Parathyroid adenoma (tissue), 2 donors: ENCODE measurements around the gene GRM8.

ENCODE experiments used
- H2AFZ ChIP-seq: fragments of 300-600 bp; sonication (generic); one replicate; pipeline ENCODE4 v1.7.0; 2017; ENCODE audit warnings: antibody characterized with exemption, mild to moderate bottlenecking
- H3K27ac ChIP-seq: fragments of 300-600 bp; sonication (generic); one replicate; pipeline ENCODE4 v1.7.0; 2017
- H3K27me3 ChIP-seq: fragments of 300-600 bp; sonication (generic); one replicate; pipeline ENCODE4 v1.7.0; 2017; ENCODE audit warnings: low read length; ENCODE audit not compliant: control insufficient read depth, insufficient read depth
- H3K36me3 ChIP-seq: fragments of 300-600 bp; sonication (generic); one replicate; pipeline ENCODE4 v1.7.0; 2017; ENCODE audit warnings: low read length; ENCODE audit not compliant: control insufficient read depth, insufficient read depth
- H3K4me1 ChIP-seq: fragments of 300-600 bp; sonication (generic); one replicate; pipeline ENCODE4 v1.7.0; 2017; ENCODE audit warnings: control low read depth
- H3K4me2 ChIP-seq: fragments of 300-600 bp; sonication (generic); one replicate; pipeline ENCODE4 v1.7.0; 2017; ENCODE audit warnings: low read length
- H3K4me3 ChIP-seq: fragments of 300-600 bp; sonication (generic); one replicate; pipeline ENCODE4 v1.7.0; 2017; ENCODE audit warnings: low read depth, low read length
- H3K79me2 ChIP-seq: fragments of 300-600 bp; sonication (generic); one replicate; pipeline ENCODE4 v1.7.0; 2017; ENCODE audit warnings: control low read depth
- H3K9ac ChIP-seq: fragments of 300-600 bp; sonication (generic); one replicate; pipeline ENCODE4 v1.7.0; 2017; ENCODE audit warnings: mild to moderate bottlenecking
- H3K9me3 ChIP-seq: fragments of 300-600 bp; sonication (generic); one replicate; pipeline ENCODE4 v1.7.0; 2017; ENCODE audit warnings: low read length; ENCODE audit not compliant: control insufficient read depth
- TF ChIP-seq, protein P1 (sequence below): fragments of 300-600 bp; sonication (generic); IDR thresholded peaks from one replicate; pipeline ENCODE4 v1.7.0; 2017; ENCODE audit warnings: antibody characterized with exemption, mild to moderate bottlenecking
- donor health status: primary hyperparathyroidism.

GRM8 gene

DNA sequence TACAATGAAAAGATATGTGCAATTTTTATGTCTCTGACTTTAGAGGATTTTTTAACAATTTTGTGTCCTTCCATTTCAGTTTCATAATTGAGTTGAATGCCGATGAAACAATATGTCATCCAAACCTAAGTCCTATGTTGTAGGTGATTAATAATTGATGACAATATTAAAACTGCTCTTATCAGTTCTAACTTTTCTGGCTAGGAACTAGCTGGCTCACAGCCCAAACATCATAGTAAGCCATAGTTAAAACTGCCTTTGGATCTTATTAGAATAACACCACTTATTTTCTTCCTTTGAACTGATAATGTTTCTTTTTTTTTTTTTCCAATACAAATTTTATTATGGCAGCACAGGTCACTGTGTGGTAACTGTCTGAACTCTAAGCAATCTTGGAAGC lies 230.9 kb downstream of the GRM8 start:
- Histone ChIP-seq H3K9ac (no peak overlapping the region), H3K4me2 (no peak overlapping the region), H3K4me1 (no peaks in the 10 kb centered on the region), H3K27me3 (no peaks in the 10 kb centered on the region), H2AFZ (no peak overlapping the region), H3K36me3 (no peaks in the 10 kb centered on the region), H3K9me3 (no peaks in the 10 kb centered on the region), H3K4me3 (no peak overlapping the region), H3K79me2 (no peaks in the 10 kb centered on the region), H3K27ac (no peak overlapping the region)
- TF ChIP-seq, protein P1, sequence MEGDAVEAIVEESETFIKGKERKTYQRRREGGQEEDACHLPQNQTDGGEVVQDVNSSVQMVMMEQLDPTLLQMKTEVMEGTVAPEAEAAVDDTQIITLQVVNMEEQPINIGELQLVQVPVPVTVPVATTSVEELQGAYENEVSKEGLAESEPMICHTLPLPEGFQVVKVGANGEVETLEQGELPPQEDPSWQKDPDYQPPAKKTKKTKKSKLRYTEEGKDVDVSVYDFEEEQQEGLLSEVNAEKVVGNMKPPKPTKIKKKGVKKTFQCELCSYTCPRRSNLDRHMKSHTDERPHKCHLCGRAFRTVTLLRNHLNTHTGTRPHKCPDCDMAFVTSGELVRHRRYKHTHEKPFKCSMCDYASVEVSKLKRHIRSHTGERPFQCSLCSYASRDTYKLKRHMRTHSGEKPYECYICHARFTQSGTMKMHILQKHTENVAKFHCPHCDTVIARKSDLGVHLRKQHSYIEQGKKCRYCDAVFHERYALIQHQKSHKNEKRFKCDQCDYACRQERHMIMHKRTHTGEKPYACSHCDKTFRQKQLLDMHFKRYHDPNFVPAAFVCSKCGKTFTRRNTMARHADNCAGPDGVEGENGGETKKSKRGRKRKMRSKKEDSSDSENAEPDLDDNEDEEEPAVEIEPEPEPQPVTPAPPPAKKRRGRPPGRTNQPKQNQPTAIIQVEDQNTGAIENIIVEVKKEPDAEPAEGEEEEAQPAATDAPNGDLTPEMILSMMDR: no peak

DNA sequence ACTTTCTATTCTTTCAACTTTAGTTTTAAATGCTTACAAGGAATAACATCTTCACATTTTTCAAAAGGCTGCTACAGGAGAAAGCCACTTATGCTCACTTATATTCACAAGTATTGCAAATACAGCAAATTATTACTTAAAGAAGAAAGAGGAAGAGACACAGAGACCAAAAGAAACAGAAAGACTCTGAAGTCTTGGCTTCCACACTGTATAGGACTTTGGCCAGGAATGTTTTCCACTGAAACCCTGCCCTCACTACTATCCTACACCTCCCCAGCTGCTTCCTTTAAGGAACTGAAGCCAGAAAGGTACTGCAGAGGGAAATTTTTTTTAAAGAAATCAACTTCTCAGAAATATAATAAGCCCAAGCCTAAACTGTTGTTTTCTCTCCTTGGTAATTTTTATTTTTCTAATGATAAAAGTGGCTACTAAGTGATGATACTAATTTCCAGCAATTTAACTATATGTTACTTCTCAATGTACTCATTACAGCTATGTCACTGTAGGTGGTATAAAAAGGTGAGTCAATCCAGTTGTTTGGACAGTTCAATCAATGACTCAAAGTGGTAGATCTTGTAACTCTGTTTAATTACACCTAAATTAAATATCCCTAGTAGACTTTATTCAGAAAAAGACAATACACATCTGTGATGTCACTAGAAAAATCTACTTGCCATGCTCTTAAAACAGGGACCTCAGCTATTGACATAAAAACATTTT lies 231.6 kb downstream of the GRM8 start:
- no peak overlapping the region for H3K9ac ChIP-seq
- TF ChIP-seq, protein P1: no peak
- no peak overlapping the region for H2AFZ ChIP-seq
- H3K36me3 ChIP-seq: no peaks in the 10 kb centered on the region
- no peak overlapping the region for H3K4me3 ChIP-seq
- no peak overlapping the region for H3K27ac ChIP-seq
- no peaks in the 10 kb centered on the region for H3K27me3 ChIP-seq
- H3K79me2 ChIP-seq: no peaks in the 10 kb centered on the region
- no peak overlapping the region for H3K4me2 ChIP-seq
- no peaks in the 10 kb centered on the region for H3K9me3 ChIP-seq
- no peaks in the 10 kb centered on the region for H3K4me1 ChIP-seq

DNA sequence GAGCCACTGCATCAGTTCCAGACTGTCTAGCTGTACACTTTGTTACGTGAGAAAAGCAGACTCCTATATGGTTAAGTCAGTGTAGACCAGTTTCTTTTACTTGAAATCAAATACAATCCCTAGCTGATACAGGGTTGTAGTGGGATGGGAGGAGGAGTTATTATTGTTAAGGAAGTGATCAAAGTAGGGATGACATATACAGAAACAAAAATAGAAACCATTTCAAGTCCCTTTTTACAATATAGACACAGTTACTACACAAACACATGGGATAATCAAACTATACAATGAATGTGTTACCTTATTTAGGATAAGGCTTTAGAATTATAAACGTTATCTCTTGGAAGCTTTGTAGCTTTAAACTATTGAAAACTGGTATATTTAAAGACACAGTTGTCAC lies 233.9 kb downstream of the GRM8 start:
- Histone ChIP-seq H3K79me2 (no peaks in the 10 kb centered on the region), H3K4me2 (no peak overlapping the region), H3K9me3 (no peaks in the 10 kb centered on the region), H3K4me1 (no peaks in the 10 kb centered on the region), H3K4me3 (no peak overlapping the region), H3K36me3 (no peaks in the 10 kb centered on the region), H2AFZ (no peak overlapping the region), H3K27me3 (no peaks in the 10 kb centered on the region), H3K9ac (no peak overlapping the region), H3K27ac (no peak overlapping the region)
- TF ChIP-seq, protein P1: no peak

DNA sequence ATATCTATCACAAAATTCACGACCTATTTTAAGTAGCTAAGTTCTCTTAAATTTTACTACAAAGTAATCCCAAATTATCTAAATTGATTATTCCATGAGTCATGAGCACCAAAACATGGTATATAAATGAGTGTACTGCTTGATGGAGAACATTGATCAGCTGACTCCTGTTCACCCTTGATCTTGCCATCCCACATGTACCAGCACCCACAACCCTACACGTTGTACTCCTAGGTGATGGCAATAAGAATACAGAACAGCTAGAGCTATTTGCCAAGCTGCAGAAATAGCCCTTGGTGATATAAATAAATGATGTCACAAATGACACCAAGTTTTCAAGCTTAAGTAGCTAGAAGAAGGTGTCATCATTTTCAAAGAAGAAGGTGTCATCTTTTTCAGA lies 235.5 kb downstream of the GRM8 start:
- no peaks in the 10 kb centered on the region for H3K4me1 ChIP-seq
- no peak overlapping the region for H2AFZ ChIP-seq
- H3K27ac ChIP-seq: no peak overlapping the region
- no peaks in the 10 kb centered on the region for H3K9me3 ChIP-seq
- H3K79me2 ChIP-seq: no peaks in the 10 kb centered on the region
- no peak overlapping the region for H3K4me2 ChIP-seq
- no peak overlapping the region for H3K9ac ChIP-seq
- no peaks in the 10 kb centered on the region for H3K36me3 ChIP-seq
- H3K27me3 ChIP-seq: no peaks in the 10 kb centered on the region
- H3K4me3 ChIP-seq: no peak overlapping the region
- TF ChIP-seq, protein P1: no peak

DNA sequence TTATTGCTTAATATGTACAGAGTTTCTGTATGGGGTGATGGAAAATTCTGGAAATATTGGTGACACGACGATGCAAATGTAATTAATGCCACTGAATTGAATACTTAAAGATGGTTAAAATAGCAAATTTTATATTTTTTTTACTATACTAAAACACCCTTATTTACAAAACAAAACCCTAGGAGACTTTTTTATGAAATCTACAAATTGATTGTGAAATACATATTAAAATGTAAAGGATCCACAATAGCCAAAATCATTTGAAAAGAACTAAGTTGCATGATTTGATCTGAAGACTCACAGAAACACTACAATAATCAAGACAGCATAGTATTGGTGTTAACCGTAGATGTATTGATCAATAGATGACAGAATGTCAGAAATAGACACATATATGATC lies 252.0 kb downstream of the GRM8 start:
- Histone ChIP-seq H2AFZ (no peak overlapping the region), H3K4me1 (no peaks in the 10 kb centered on the region), H3K36me3 (no peaks in the 10 kb centered on the region), H3K79me2 (no peaks in the 10 kb centered on the region), H3K27ac (no peak overlapping the region), H3K9me3 (no peaks in the 10 kb centered on the region), H3K4me3 (no peak overlapping the region), H3K27me3 (no peaks in the 10 kb centered on the region), H3K9ac (no peak overlapping the region), H3K4me2 (no peak overlapping the region)
- TF ChIP-seq, protein P1: no peak
